Measurements from ENCODE around the gene CDKAL1.

GRCh38 chr6:21123507-21124436 lies 589.5 kb downstream of the CDKAL1 start:
- TF ChIP-seq MAX (IDR thresholded peaks at IDR 0.05) (no peak), GABPA (IDR thresholded peaks at IDR 0.05 in 1 of 2, conservative IDR thresholded peaks at IDR 0.05 in 1 of 2) (no peak), SP1 (IDR thresholded peaks at IDR 0.05) (no peak), RAD21 (IDR thresholded peaks at IDR 0.05) (no peak)
- TF ChIP-seq, protein P1, sequence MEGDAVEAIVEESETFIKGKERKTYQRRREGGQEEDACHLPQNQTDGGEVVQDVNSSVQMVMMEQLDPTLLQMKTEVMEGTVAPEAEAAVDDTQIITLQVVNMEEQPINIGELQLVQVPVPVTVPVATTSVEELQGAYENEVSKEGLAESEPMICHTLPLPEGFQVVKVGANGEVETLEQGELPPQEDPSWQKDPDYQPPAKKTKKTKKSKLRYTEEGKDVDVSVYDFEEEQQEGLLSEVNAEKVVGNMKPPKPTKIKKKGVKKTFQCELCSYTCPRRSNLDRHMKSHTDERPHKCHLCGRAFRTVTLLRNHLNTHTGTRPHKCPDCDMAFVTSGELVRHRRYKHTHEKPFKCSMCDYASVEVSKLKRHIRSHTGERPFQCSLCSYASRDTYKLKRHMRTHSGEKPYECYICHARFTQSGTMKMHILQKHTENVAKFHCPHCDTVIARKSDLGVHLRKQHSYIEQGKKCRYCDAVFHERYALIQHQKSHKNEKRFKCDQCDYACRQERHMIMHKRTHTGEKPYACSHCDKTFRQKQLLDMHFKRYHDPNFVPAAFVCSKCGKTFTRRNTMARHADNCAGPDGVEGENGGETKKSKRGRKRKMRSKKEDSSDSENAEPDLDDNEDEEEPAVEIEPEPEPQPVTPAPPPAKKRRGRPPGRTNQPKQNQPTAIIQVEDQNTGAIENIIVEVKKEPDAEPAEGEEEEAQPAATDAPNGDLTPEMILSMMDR (IDR thresholded peaks at IDR 0.05; ENCODE audit: low read depth, low read length, missing input control), result no peak

Data from liver (tissue), 3 donors.